ENCODE measurements around the gene GPC5. TPM values are rescaled to one million over a fixed set of nuclear protein-coding genes. Genes with fewer than 3 reads are reported as not detected.

GPC5 gene
- total and polyA plus RNA-seq, 9 of the 15 experiments (the other 6 are each of a cell fraction or from before 2014, with no cell fraction given), result 0.18 to 0.27 TPM; not detected in 7

DNA sequence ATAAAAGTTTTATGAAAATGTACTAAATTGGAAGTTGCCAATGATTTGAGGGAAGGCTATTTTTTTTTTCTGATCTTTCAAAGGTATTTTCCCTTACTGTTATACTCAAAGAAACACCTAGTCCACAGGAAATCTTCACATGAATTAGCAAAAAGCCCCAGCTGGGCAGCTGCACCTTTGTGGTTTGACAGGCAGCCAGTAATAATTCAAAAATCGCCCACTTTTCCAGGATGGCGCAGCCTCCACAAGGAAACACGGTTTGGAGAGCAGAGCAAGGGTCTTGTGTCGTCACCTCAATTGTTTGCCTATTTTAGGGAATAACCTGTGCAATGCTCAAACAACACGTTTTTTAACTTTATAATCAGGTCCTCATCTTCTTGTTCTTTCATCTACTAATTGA is 1503.3 kb downstream of the GPC5 start (continued):
- TF ChIP-seq TGIF2 (CRISPR knock-in tag; IDR thresholded peaks at IDR 0.05) (no peak), PRMT5 (CRISPR knock-in tag; IDR thresholded peaks at IDR 0.05) (no peak)

DNA sequence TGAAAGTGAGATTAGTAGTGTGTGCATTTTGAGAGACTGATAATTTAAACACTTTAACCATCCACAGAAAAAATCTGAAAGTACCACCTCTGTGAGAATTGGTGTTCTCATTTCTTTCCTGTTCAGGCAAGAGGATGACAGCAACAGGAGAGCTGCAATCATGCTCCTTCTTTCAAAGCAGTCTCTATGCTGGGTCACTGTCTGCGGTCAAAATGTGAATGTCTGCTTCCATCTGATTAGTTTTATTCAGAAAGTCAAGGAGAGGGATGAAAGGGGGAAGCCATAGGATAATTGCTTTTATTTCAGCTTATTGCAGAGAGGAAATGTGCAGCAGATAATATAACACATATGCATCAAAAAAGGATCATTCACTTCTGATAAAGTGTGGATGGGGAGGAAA is 1514.2 kb downstream of the GPC5 start:
- FAIRE-seq, result no peak
- H3K4me1 ChIP-seq (replicated peaks in 1 of 2; ENCODE audit: control insufficient read depth in 2 of 2, insufficient read depth in 2 of 2, low read length in 2 of 2), result no peaks in the 10 kb centered on the region
- H3K36me3 ChIP-seq (ENCODE audit: control insufficient read depth, insufficient read depth, low read length), result no peaks in the 10 kb centered on the region
- no peaks in the 10 kb centered on the region for H3K27me3 ChIP-seq (ENCODE audit: control insufficient read depth in 2 of 2, insufficient read depth in 2 of 2, low read length in 2 of 2)
- no peaks in the 10 kb centered on the region for H3K79me2 ChIP-seq (ENCODE audit: control insufficient read depth, insufficient read depth, low read length)
- H3K9me3 ChIP-seq (replicated peaks; ENCODE audit: control insufficient read depth, insufficient read depth, low read depth, low read length), result no peaks in the 10 kb centered on the region
- no peak overlapping the region for H2AFZ ChIP-seq (ENCODE audit: low read depth, low read length)
- WGBS (ENCODE audit: insufficient coverage, low coverage, missing lambda C conversion rate), result no CpG with 5 or more reads among the region's 1 CpG
- H3K9me1 ChIP-seq (ENCODE audit: control insufficient read depth, insufficient read depth, low read length), result no peaks in the 10 kb centered on the region
- no peak overlapping the region for H3K9ac ChIP-seq (ENCODE audit: insufficient read depth in 1 of 2, low read depth in 2 of 2, low read length in 2 of 2)
- no TSS peak for BruUV-seq (replicated peaks)
- H3K27ac ChIP-seq (ENCODE audit: extremely low read depth, low read depth, low read length), result no peak overlapping the region
- no peak for ATAC-seq
- ChIA-PET CTCF (ENCODE audit: low intra/inter-chr PET ratio) (no interaction called here), POLR2A (no interaction called here)
- no peaks in the 10 kb centered on the region for H4K20me1 ChIP-seq (replicated peaks; ENCODE audit: control insufficient read depth, insufficient read depth, low read length)
- intact Hi-C loops (cut with micrococcal nuclease), result no loop called here
- no peak overlapping the region for H3K4me2 ChIP-seq (ENCODE audit: insufficient read depth, low read length)
- no peak for TF ChIP-seq SMAD1 (IDR thresholded peaks at IDR 0.05; ENCODE audit: low read depth, low read length, partially characterized antibody)
- no peak for TF ChIP-seq TGIF2 (CRISPR knock-in tag; IDR thresholded peaks at IDR 0.05)
- TF ChIP-seq TAF9B (IDR thresholded peaks at IDR 0.05; ENCODE audit: partially characterized antibody), result no peak
- TF ChIP-seq DEAF1 (CRISPR knock-in tag; IDR thresholded peaks at IDR 0.05), result no peak
- TF ChIP-seq RBM25 (IDR thresholded peaks at IDR 0.05; ENCODE audit: low read depth, low read length, severe bottlenecking), result no peak
- TF ChIP-seq CBX8 (IDR thresholded peaks at IDR 0.05; ENCODE audit: borderline replicate concordance, extremely low read depth, low read depth, low read length, poor library complexity, severe bottlenecking), result no peak
- TF ChIP-seq BRCA1 (IDR thresholded peaks at IDR 0.05), result no peak
- TF ChIP-seq BRCA1 (CRISPR knock-in tag; IDR thresholded peaks at IDR 0.05), result no peak
- no peak for TF ChIP-seq CBFB (CRISPR knock-in tag; IDR thresholded peaks at IDR 0.05)
- TF ChIP-seq U2AF1 (optimal IDR thresholded peaks at IDR 0.05; ENCODE audit: low read depth, low read length), result no peak
- TF ChIP-seq CEBPG (CRISPR knock-in tag; IDR thresholded peaks at IDR 0.05), result no peak
- no peak for TF ChIP-seq CEBPG (tag; conservative IDR thresholded peaks at IDR 0.05 in 1 of 2, IDR thresholded peaks at IDR 0.05 in 1 of 2)
- no peak for TF ChIP-seq NCOR1 (IDR thresholded peaks at IDR 0.05)
- TF ChIP-seq PHF8 (IDR thresholded peaks at IDR 0.05; ENCODE audit: borderline replicate concordance, low read length), result no peak
- no peak for TF ChIP-seq EWSR1 (IDR thresholded peaks at IDR 0.05; ENCODE audit: borderline replicate concordance, low read depth, partially characterized antibody)
- no peak for TF ChIP-seq ATF7 (IDR thresholded peaks at IDR 0.05)
- in situ Hi-C loops (cut with MboI), result no loop called here
- no peak for DNase-seq (ENCODE audit: extremely low read depth in 1 of 4, low spot score in 3 of 4)
- H3K4me3 ChIP-seq, result no peak overlapping the region
